Hepatocyte (in vitro differentiated cells): ENCODE results near the gene ABCD3. TPM values are rescaled to one million over a fixed set of nuclear protein-coding genes. Genes with fewer than 3 reads are reported as not detected.

Experiments
- DNase-seq: peaks from one replicate; pipeline ENCODE4 v3.0.0-alpha.2; 2016; ENCODE audit warnings: low spot score
- H2AFZ ChIP-seq: fragments of 200-600 bp; sonication (generic); 2 replicates; pipeline ENCODE4 v1.6.0; 2016; ENCODE audit warnings: antibody characterized with exemption, mild to moderate bottlenecking
- H3K27ac ChIP-seq: fragments of 200-600 bp; sonication (generic); 2 replicates; pipeline ENCODE4 v1.5.1; 2016; ENCODE audit warnings: mild to moderate bottlenecking
- H3K27me3 ChIP-seq: fragments of 200-600 bp; sonication (generic); 2 replicates; pipeline ENCODE4 v1.6.1; 2016
- H3K36me3 ChIP-seq: fragments of 200-600 bp; sonication (generic); replicated peaks from 2 replicates; pipeline ENCODE4 v1.5.1; 2016; ENCODE audit warnings: low read depth; ENCODE audit not compliant: insufficient read depth
- H3K4me1 ChIP-seq: fragments of 200-600 bp; sonication (generic); 2 replicates; pipeline ENCODE4 v1.5.1; 2016; ENCODE audit warnings: mild to moderate bottlenecking, moderate library complexity; ENCODE audit not compliant: insufficient read depth
- H3K4me2 ChIP-seq: fragments of 200-600 bp; sonication (generic); 2 replicates; pipeline ENCODE4 v1.6.0; 2016
- H3K4me3 ChIP-seq: fragments of 200-600 bp; sonication (generic); 2 replicates; pipeline ENCODE4 v1.5.1; 2016; ENCODE audit warnings: mild to moderate bottlenecking
- H3K79me2 ChIP-seq: fragments of 200-600 bp; sonication (generic); 2 replicates; pipeline ENCODE4 v1.6.0; 2017; ENCODE audit warnings: mild to moderate bottlenecking
- H3K9me2 ChIP-seq: fragments of 200-600 bp; sonication (generic); replicated peaks from 2 replicates; pipeline ENCODE4 v1.6.0; 2017; ENCODE audit warnings: mild to moderate bottlenecking; ENCODE audit not compliant: insufficient read depth
- H3K9me3 ChIP-seq: fragments of 200-600 bp; sonication (generic); 2 replicates; pipeline ENCODE4 v1.5.1; 2016; ENCODE audit warnings: low read depth, mild to moderate bottlenecking
- H4K20me1 ChIP-seq: fragments of 200-600 bp; sonication (generic); 2 replicates; pipeline ENCODE4 v1.6.0; 2016; ENCODE audit warnings: mild to moderate bottlenecking; ENCODE audit not compliant: insufficient read depth, poor library complexity, severe bottlenecking
- CTCF ChIP-seq: fragments of 200-600 bp; sonication (generic); IDR thresholded peaks from 2 replicates; pipeline ENCODE4 v1.5.1; 2016; ENCODE audit warnings: antibody characterized with exemption, mild to moderate bottlenecking; ENCODE audit not compliant: poor library complexity
- EZH2 ChIP-seq: fragments of 200-600 bp; sonication (generic); IDR thresholded peaks from 2 replicates; pipeline ENCODE4 v1.6.1; 2016; ENCODE audit warnings: antibody characterized with exemption, mild to moderate bottlenecking, borderline replicate concordance
- EZH2phosphoT487 ChIP-seq: fragments of 200-600 bp; sonication (generic); IDR thresholded peaks from one replicate; pipeline ENCODE4 v1.6.1; 2018; ENCODE audit warnings: antibody characterized with exemption, mild to moderate bottlenecking, low read depth, moderate library complexity; ENCODE audit not compliant: unreplicated experiment, severe bottlenecking
- WGBS: methylation state at CpG from one replicate; pipeline ENCODE4 v1.1.6; 2016; ENCODE audit warnings: low lambda C conversion rate; ENCODE audit errors: missing lambda C conversion rate; 5-methylcytosine and 5-hydroxymethylcytosine counted together
- polyA plus RNA-seq: library from polyadenylated mRNA; unstranded; fragments of >200 nt; fragmentation: Nextera tagmentation; extraction: Ambion mirVana; gene quantifications from 2 replicates; pipeline ENCODE4 v1.2.1, GENCODE V29; 2016
- total RNA-seq: library from RNA; depleted of rRNA; stranded (reverse); fragments of >200 nt; gene quantifications from 2 replicates; pipeline ENCODE4 v1.2.3, GENCODE V29; 2014

The ABCD3 gene
- total and polyA plus RNA-seq, 2 experiments from 2014 or later: 50.7 to 96.4 TPM

- Histone ChIP-seq H3K4me2 (no peak overlapping the region), H3K27ac (no peak overlapping the region), H3K9me2 (no peaks in the 10 kb centered on the region), H2AFZ (no peak overlapping the region), H3K27me3 (no peaks in the 10 kb centered on the region), H3K9me3 (no peaks in the 10 kb centered on the region), H3K79me2 (no peaks in the 10 kb centered on the region), H3K36me3 (no peaks in the 10 kb centered on the region), H4K20me1 (no peaks in the 10 kb centered on the region), H3K4me3 (no peak overlapping the region), H3K4me1 (no peaks in the 10 kb centered on the region)
- no peak for DNase-seq
- no peak for TF ChIP-seq EZH2phosphoT487
- peak; percentile 23 for TF ChIP-seq CTCF
- WGBS: 81% methylated on average over 11 of the region's 11 CpGs
These were observed 21.7 kb upstream of the ABCD3 start for GRCh38 chr1:94396356-94397010.

- H3K4me2 ChIP-seq: no peak overlapping the region
These were observed 19.8 kb upstream of the ABCD3 start for GRCh38 chr1:94398356-94398755.

GRCh38 chr1:94399453-94399852 is 18.7 kb upstream of the ABCD3 start:
- no peaks in the 10 kb centered on the region for H3K4me1 ChIP-seq
- no peak overlapping the region for H3K4me2 ChIP-seq
- H4K20me1 ChIP-seq: no peaks in the 10 kb centered on the region
- no peak overlapping the region for H3K27ac ChIP-seq
- no peaks in the 10 kb centered on the region for H3K27me3 ChIP-seq
- no peak for DNase-seq
- no peak overlapping the region for H2AFZ ChIP-seq
- H3K9me3 ChIP-seq: no peaks in the 10 kb centered on the region
- H3K4me3 ChIP-seq: no peak overlapping the region
- WGBS: 91% methylated on average over 3 of the region's 3 CpGs
- H3K9me2 ChIP-seq: no peaks in the 10 kb centered on the region
- TF ChIP-seq CTCF (no peak), EZH2 (no peak), EZH2phosphoT487 (no peak)
- H3K36me3 ChIP-seq: no peaks in the 10 kb centered on the region
- H3K79me2 ChIP-seq: no peaks in the 10 kb centered on the region

More at GRCh38 chr1:94398356-94398755, 19.8 kb upstream of the ABCD3 start:
- H3K9me2 ChIP-seq: no peaks in the 10 kb centered on the region
- no peaks in the 10 kb centered on the region for H3K79me2 ChIP-seq
- no peak overlapping the region for H3K4me3 ChIP-seq
- H3K4me1 ChIP-seq: no peaks in the 10 kb centered on the region
- no peak for DNase-seq
- no peaks in the 10 kb centered on the region for H3K36me3 ChIP-seq
- H4K20me1 ChIP-seq: no peaks in the 10 kb centered on the region
- H2AFZ ChIP-seq: no peak overlapping the region
- no peaks in the 10 kb centered on the region for H3K27me3 ChIP-seq
- TF ChIP-seq CTCF: no peak
- H3K27ac ChIP-seq: no peak overlapping the region
- WGBS: 94% methylated on average over 5 of the region's 5 CpGs
- H3K9me3 ChIP-seq: no peaks in the 10 kb centered on the region

GRCh38 chr1:94401206-94401605 is 17.0 kb upstream of the ABCD3 start:
- 93% methylated on average over 4 of the region's 4 CpGs for WGBS
- DNase-seq: no peak
- Histone ChIP-seq H3K9me2 (no peaks in the 10 kb centered on the region), H3K79me2 (no peaks in the 10 kb centered on the region), H4K20me1 (no peaks in the 10 kb centered on the region), H3K27me3 (no peaks in the 10 kb centered on the region), H3K36me3 (no peaks in the 10 kb centered on the region), H3K4me3 (no peak overlapping the region), H2AFZ (no peak overlapping the region), H3K27ac (no peak overlapping the region), H3K4me1 (no peaks in the 10 kb centered on the region), H3K9me3 (no peaks in the 10 kb centered on the region), H3K4me2 (no peak overlapping the region)
- TF ChIP-seq EZH2 (no peak), EZH2phosphoT487 (no peak), CTCF (no peak)
